IMR-90 (cell line): ENCODE measurements around the gene FAM120A. TPM values are rescaled to one million over a fixed set of nuclear protein-coding genes. Genes with fewer than 3 reads are reported as not detected.

Experiments
- ATAC-seq: fragments of 200-7000 bp; cut with Tn5 transposase; 2 replicates; pipeline ENCODE4 v1.9.1; 2020; ENCODE audit warnings: low read depth, mild to moderate bottlenecking, moderate library complexity
- BruUV-seq: library from RNA; stranded (reverse); fragments of 400-500 nt; replicated peaks from 2 replicates; lab custom pipeline; 2021; lab: Mats Ljungman, UMichigan
- CTCF ChIA-PET: fragments of 300-600 bp; formaldehyde crosslinking; extraction: SDS; loops from one replicate; lab custom pipeline; 2021; ENCODE audit warnings: antibody characterized with exemption; lab: Yijun Ruan, JAX
- POLR2A ChIA-PET: fragments of 300-600 bp; sonication (Branson Sonifier 250); formaldehyde crosslinking; loops from one replicate; lab custom pipeline; 2022; ENCODE audit warnings: antibody characterized with exemption; ENCODE audit not compliant: unreplicated experiment; lab: Charles Lee
- DNase-seq: peaks from one replicate; pipeline ENCODE4 v3.0.0; 2013
- H2AFZ ChIP-seq: replicated peaks from 2 replicates; pipeline ENCODE3; 2013; ENCODE audit warnings: low read length, mild to moderate bottlenecking; ENCODE audit not compliant: poor library complexity
- H2AK5ac ChIP-seq: 2 replicates; pipeline ENCODE4 v1.6.1; 2013; ENCODE audit warnings: low read depth, low read length, inconsistent platforms
- H2AK9ac ChIP-seq: replicated peaks from 2 replicates; pipeline ENCODE3; 2013; ENCODE audit warnings: mild to moderate bottlenecking, low read depth, low read length, moderate library complexity; ENCODE audit not compliant: poor library complexity
- H2BK120ac ChIP-seq: 2 replicates; pipeline ENCODE4 v1.6.1; 2013; ENCODE audit warnings: low read depth, low read length, inconsistent platforms
- H2BK15ac ChIP-seq: 3 replicates; pipeline ENCODE4 v1.6.1; 2013; ENCODE audit warnings: low read depth, low read length, inconsistent platforms
- H2BK20ac ChIP-seq: 2 replicates; pipeline ENCODE4 v1.6.1; 2013; ENCODE audit warnings: low read depth, mild to moderate bottlenecking, inconsistent platforms, low read length, moderate library complexity
- H2BK5ac ChIP-seq: 2 replicates; pipeline ENCODE4 v1.6.1; 2013; ENCODE audit warnings: mild to moderate bottlenecking, low read depth, low read length, inconsistent platforms; ENCODE audit not compliant: poor library complexity, severe bottlenecking
- H3K14ac ChIP-seq: replicated peaks from 2 replicates; pipeline ENCODE4 v1.6.1; 2013; ENCODE audit warnings: low read depth, low read length, inconsistent platforms
- H3K18ac ChIP-seq: 2 replicates; pipeline ENCODE4 v1.6.1; 2013; ENCODE audit warnings: low read depth, low read length, control low read depth
- H3K23ac ChIP-seq: 2 replicates; pipeline ENCODE4 v1.6.1; 2013; ENCODE audit warnings: low read depth, low read length, inconsistent platforms
- H3K27ac ChIP-seq: 2 replicates; pipeline ENCODE4 v1.5.1; 2013; ENCODE audit warnings: mild to moderate bottlenecking, control low read depth, low read length; ENCODE audit not compliant: insufficient read depth
- H3K27me3 ChIP-seq: 2 replicates; pipeline ENCODE4 v1.6.1; 2013; ENCODE audit warnings: low read length; ENCODE audit not compliant: control insufficient read depth, insufficient read depth
- H3K36me3 ChIP-seq: 2 replicates; pipeline ENCODE4 v1.6.1; 2013; ENCODE audit warnings: low read length, mixed read lengths; ENCODE audit not compliant: control insufficient read depth, insufficient read depth
- H3K4ac ChIP-seq: 2 replicates; pipeline ENCODE4 v1.6.1; 2013; ENCODE audit warnings: low read depth, low read length, inconsistent platforms
- H3K4me1 ChIP-seq: 2 replicates; pipeline ENCODE4 v1.6.1; 2013; ENCODE audit warnings: low read length, mixed read lengths; ENCODE audit not compliant: control insufficient read depth, insufficient read depth
- H3K4me2 ChIP-seq: 2 replicates; pipeline ENCODE4 v1.6.1; 2013; ENCODE audit warnings: low read depth, mild to moderate bottlenecking, control low read depth, low read length, moderate library complexity
- H3K4me3 ChIP-seq: 2 replicates; pipeline ENCODE4 v1.5.1; 2013; ENCODE audit warnings: low read depth, mild to moderate bottlenecking, control low read depth, low read length, moderate library complexity; ENCODE audit not compliant: insufficient read depth
- H3K56ac ChIP-seq: 2 replicates; pipeline ENCODE4 v1.6.1; 2013; ENCODE audit warnings: low read length, inconsistent platforms; ENCODE audit not compliant: insufficient read depth; ENCODE audit errors: extremely low read depth
- H3K79me1 ChIP-seq, 2 experiments: 2 replicates each; pipeline ENCODE4 v1.6.1; 2013; ENCODE audit warnings: low read length in 2 of 2, inconsistent platforms in 1 of 2, low read depth in 1 of 2
- H3K9ac ChIP-seq: 2 replicates; pipeline ENCODE4 v1.6.1; 2013; ENCODE audit warnings: low read depth, low read length, control low read depth
- H3K9me1 ChIP-seq: 2 replicates; pipeline ENCODE4 v1.6.1; 2013; ENCODE audit warnings: low read length, inconsistent platforms; ENCODE audit not compliant: insufficient read depth
- H3K9me3 ChIP-seq: 2 replicates; pipeline ENCODE4 v1.6.1; 2013; ENCODE audit warnings: low read length; ENCODE audit not compliant: control insufficient read depth, insufficient read depth
- H4K20me1 ChIP-seq: 2 replicates; pipeline ENCODE4 v1.6.1; 2013; ENCODE audit warnings: low read length, inconsistent platforms; ENCODE audit not compliant: insufficient read depth
- H4K5ac ChIP-seq: 2 replicates; pipeline ENCODE4 v1.6.1; 2013; ENCODE audit warnings: mild to moderate bottlenecking, low read depth, low read length, control low read depth
- H4K8ac ChIP-seq, 2 experiments: 2 replicates each; pipeline ENCODE4 v1.6.1; 2013; ENCODE audit warnings: low read depth in 2 of 2, low read length in 2 of 2, control low read depth in 1 of 2, inconsistent platforms in 1 of 2
- H4K91ac ChIP-seq: 2 replicates; pipeline ENCODE4 v1.6.1; 2013; ENCODE audit warnings: low read depth, low read length, inconsistent platforms; ENCODE audit not compliant: insufficient read depth
- BHLHE40 ChIP-seq: fragments of 150-350 bp; IDR thresholded peaks from 2 replicates; pipeline ENCODE4 v1.6.1; 2016; ENCODE audit warnings: mild to moderate bottlenecking, low read depth, low read length
- CEBPB ChIP-seq: IDR thresholded peaks from 2 replicates; pipeline ENCODE4 v1.6.1; 2012; ENCODE audit warnings: low read depth, low read length, improper control_type of control experiment
- CHD1 ChIP-seq: IDR thresholded peaks from 2 replicates; pipeline ENCODE4 v1.6.1; 2012; ENCODE audit warnings: low read depth, low read length, improper control_type of control experiment
- CTCF ChIP-seq: conservative IDR thresholded peaks from 2 replicates; pipeline ENCODE4 v1.5.1; 2012; ENCODE audit warnings: mild to moderate bottlenecking, low read depth, low read length, improper control_type of control experiment
- ELK1 ChIP-seq: fragments of 150-350 bp; IDR thresholded peaks from 2 replicates; pipeline ENCODE4 v1.6.1; 2016; ENCODE audit warnings: low read depth, mild to moderate bottlenecking, low read length, moderate library complexity, borderline replicate concordance
- FOS ChIP-seq: fragments of 150-350 bp; IDR thresholded peaks from 2 replicates; pipeline ENCODE4 v1.6.1; 2016; ENCODE audit warnings: low read depth, low read length
- MAFK ChIP-seq: IDR thresholded peaks from 2 replicates; pipeline ENCODE4 v1.6.1; 2012; ENCODE audit warnings: low read depth, low read length, improper control_type of control experiment
- MAZ ChIP-seq: IDR thresholded peaks from 2 replicates; pipeline ENCODE4 v1.6.1; 2012; ENCODE audit warnings: low read depth, mild to moderate bottlenecking, low read length, improper control_type of control experiment, moderate library complexity, borderline replicate concordance
- MXI1 ChIP-seq: IDR thresholded peaks from 2 replicates; pipeline ENCODE4 v1.6.1; 2012; ENCODE audit warnings: low read depth, mild to moderate bottlenecking, low read length, moderate library complexity, borderline replicate concordance
- NFE2L2 ChIP-seq: fragments of 150-350 bp; IDR thresholded peaks from 2 replicates; pipeline ENCODE4 v1.6.1; 2016; ENCODE audit warnings: low read depth, mild to moderate bottlenecking, low read length
- POLR2A ChIP-seq: IDR thresholded peaks from 2 replicates; pipeline ENCODE4 v1.6.1; 2012; ENCODE audit warnings: mild to moderate bottlenecking, low read depth, low read length
- RAD21 ChIP-seq: IDR thresholded peaks from 2 replicates; pipeline ENCODE4 v1.6.1; 2012; ENCODE audit warnings: low read length, improper control_type of control experiment
- RCOR1 ChIP-seq: IDR thresholded peaks from 2 replicates; pipeline ENCODE4 v1.6.1; 2012; ENCODE audit warnings: mild to moderate bottlenecking, low read length, improper control_type of control experiment; ENCODE audit not compliant: insufficient replicate concordance
- RFX5 ChIP-seq: IDR thresholded peaks from 2 replicates; pipeline ENCODE4 v1.8.0; 2012; ENCODE audit warnings: low read depth, mild to moderate bottlenecking, low read length, moderate library complexity
- SMC3 ChIP-seq: fragments of 150-350 bp; IDR thresholded peaks from 2 replicates; pipeline ENCODE4 v1.6.1; 2016; ENCODE audit warnings: low read depth, mild to moderate bottlenecking, antibody characterized with exemption, low read length, moderate library complexity
- WGBS, 2 experiments: methylation state at CpG; one replicate each; pipeline versions ENCODE4 v1.1.5 to v1.1.7; 2013; ENCODE audit warnings: missing lambda C conversion rate in 2 of 2; ENCODE audit not compliant: insufficient read length in 1 of 2; ENCODE audit errors: extremely low coverage in 2 of 2; 5-methylcytosine and 5-hydroxymethylcytosine counted together
- dilution Hi-C: fragments of 300-500 bp; cut with HindIII; formaldehyde crosslinking; loops from one replicate; pipeline ENCODE4 v1.14.3; 2018; ENCODE audit warnings: low sequenced_read_pairs; ENCODE audit not compliant: unreplicated experiment
- in situ Hi-C: fragments of 300-500 bp; cut with MboI; formaldehyde crosslinking; loops from 3 replicates; pipeline ENCODE4 v1.14.3; 2019; ENCODE audit warnings: low sequenced_read_pairs, inconsistent platforms, mixed read lengths
- intact Hi-C: fragments of 100-400 bp; cut with micrococcal nuclease; formaldehyde crosslinking; loops from 2 replicates; pipeline ENCODE4 v1.10.0; 2022
- polyA plus RNA-seq, 3 experiments: library from polyadenylated mRNA; depleted of rRNA; stranded (reverse); fragments of >200 nt; gene quantifications; 2 replicates each; pipeline ENCODE4 v1.2.3, GENCODE V29; 2012; ENCODE audit warnings: low replicate concordance in 1 of 3
- total RNA-seq: library from RNA; depleted of rRNA; stranded (reverse); fragments of >200 nt; gene quantifications from 2 replicates; pipeline ENCODE4 v1.2.3, GENCODE V29; 2012
- TF ChIP-seq, protein P1 (sequence below): fragments of 150-350 bp; IDR thresholded peaks from 2 replicates; pipeline ENCODE4 v1.6.1; 2017; ENCODE audit warnings: mild to moderate bottlenecking, antibody characterized with exemption, low read length, low read depth

The FAM120A gene
- total and polyA plus RNA-seq, 2 of the 4 experiments (the other 2 are of a cell fraction): 61.6 to 75.1 TPM

- peaks cover 4% of the 10 kb centered on the region; the same call in 1 of the 2 replicates for H3K4me1 ChIP-seq
- H2BK15ac ChIP-seq: no peak overlapping the region
- H3K79me1 ChIP-seq: peaks cover 35 to 59% of the 10 kb centered on the region in 2 experiments
- peaks cover 22% of the 10 kb centered on the region for H3K9me1 ChIP-seq
- intact Hi-C loops (no loop called here), dilution Hi-C loops (no loop called here), in situ Hi-C loops (no loop called here)
- no peaks in the 10 kb centered on the region for H3K36me3 ChIP-seq
- no peak overlapping the region for H3K9ac ChIP-seq
- no peaks in the 10 kb centered on the region for H3K27me3 ChIP-seq
- H3K4me3 ChIP-seq: no peak overlapping the region
- peaks cover 55% of the 10 kb centered on the region for H4K20me1 ChIP-seq
- no peak for TF ChIP-seq MXI1
- TF ChIP-seq, protein P1, sequence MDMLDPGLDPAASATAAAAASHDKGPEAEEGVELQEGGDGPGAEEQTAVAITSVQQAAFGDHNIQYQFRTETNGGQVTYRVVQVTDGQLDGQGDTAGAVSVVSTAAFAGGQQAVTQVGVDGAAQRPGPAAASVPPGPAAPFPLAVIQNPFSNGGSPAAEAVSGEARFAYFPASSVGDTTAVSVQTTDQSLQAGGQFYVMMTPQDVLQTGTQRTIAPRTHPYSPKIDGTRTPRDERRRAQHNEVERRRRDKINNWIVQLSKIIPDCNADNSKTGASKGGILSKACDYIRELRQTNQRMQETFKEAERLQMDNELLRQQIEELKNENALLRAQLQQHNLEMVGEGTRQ: no peak
- TF ChIP-seq BHLHE40: no peak
- no peak for TF ChIP-seq SMC3
- no peak for TF ChIP-seq POLR2A
- no peak for TF ChIP-seq MAZ
- TF ChIP-seq FOS: no peak
- TF ChIP-seq ELK1: no peak
- no peak for TF ChIP-seq RCOR1
- no peak for TF ChIP-seq CHD1
- TF ChIP-seq CTCF: no peak
- TF ChIP-seq CEBPB: no peak
- TF ChIP-seq MAFK: no peak
- no peak for TF ChIP-seq RAD21
- no peak for TF ChIP-seq RFX5
- no peak for TF ChIP-seq NFE2L2
- ATAC-seq: no peak
- WGBS, 2 experiments: 100% methylated on average over 2 of the region's 5 CpGs; no CpG with 5 or more reads in 1 of the 2 experiments
- ChIA-PET POLR2A (interaction anchor here (0.7 kb wide), 1 partner anchor 20 kb away, joined by 3 read pairs; no protein-coding TSS in a partner anchor), CTCF (no interaction called here)
- H2AFZ ChIP-seq: no peak overlapping the region
- H2AK5ac ChIP-seq: no peak overlapping the region
- no peak overlapping the region for H4K8ac ChIP-seq
- no peak overlapping the region for H3K23ac ChIP-seq
- H4K91ac ChIP-seq: no peak overlapping the region
- no peak overlapping the region for H2BK120ac ChIP-seq
- no peak overlapping the region for H3K4me2 ChIP-seq
- H3K18ac ChIP-seq: no peak overlapping the region
- H2AK9ac ChIP-seq: no peak overlapping the region
- H3K56ac ChIP-seq: no peak overlapping the region
- no peak overlapping the region for H3K27ac ChIP-seq
- no peak overlapping the region for H2BK5ac ChIP-seq
- BruUV-seq: no TSS peak
- H3K14ac ChIP-seq: no peak overlapping the region
- no peak overlapping the region for H3K4ac ChIP-seq
- no peak overlapping the region for H4K5ac ChIP-seq
- DNase-seq: no peak
- peaks cover 8% of the 10 kb centered on the region for H3K9me3 ChIP-seq
- H2BK20ac ChIP-seq: no peak overlapping the region
These were observed 161.7 kb downstream of the FAM120A start for GRCh38 chr9:93613174-93613573.
